ENCODE results near the gene MIEN1. TPM values are rescaled to one million over a fixed set of nuclear protein-coding genes. Genes with fewer than 3 reads are reported as not detected.

MIEN1 gene
- total RNA-seq, 1 donor from 2014 or later, result 36.4 TPM

Small RNAs within 50 kb of the gene (microRNA-seq; reads per million reads assigned to microRNA genes)
- not detected for gene MIR4728 (ENCODE audit: borderline number of aligned reads)

Other genes starting within 250 kb of the MIEN1 start
- gene NEUROD2, start 122.6 kb downstream of the MIEN1 start, total RNA-seq, result not detected
- gene PPP1R1B, start 103.6 kb downstream of the MIEN1 start, total RNA-seq, result 33.1 TPM
- 49.2 TPM for gene STARD3, start 93.4 kb downstream of the MIEN1 start, total RNA-seq
- gene TCAP, start 65.2 kb downstream of the MIEN1 start, total RNA-seq, result 0.64 TPM
- 0.35 TPM for gene PNMT, start 62.1 kb downstream of the MIEN1 start, total RNA-seq
- 13.6 TPM for gene PGAP3, start 42.5 kb downstream of the MIEN1 start, total RNA-seq
- 21.9 TPM for gene ERBB2, start 30.5 kb downstream of the MIEN1 start, total RNA-seq
- 0.29 TPM for gene GRB7, start 7.4 kb upstream of the MIEN1 start, total RNA-seq
- 1.3 TPM for gene IKZF3, start 133.8 kb upstream of the MIEN1 start, total RNA-seq
- not detected for gene ZPBP2, start 137.7 kb upstream of the MIEN1 start, total RNA-seq
- gene GSDMB, start 188.1 kb upstream of the MIEN1 start, total RNA-seq, result 15.3 TPM
- 191 TPM for gene ORMDL3, start 197.1 kb upstream of the MIEN1 start, total RNA-seq
- not detected for gene LRRC3C, start 197.2 kb upstream of the MIEN1 start, total RNA-seq
- 2.2 TPM for gene GSDMA, start 232.5 kb upstream of the MIEN1 start, total RNA-seq

Measured in mesenteric fat pad (tissue), 1 donor.